Lower leg skin (tissue), 3 donors: ENCODE measurements around the gene UCP2.

Experiments used
- POLR2A ChIP-seq, 2 donors: fragments of 450-650 bp; IDR thresholded peaks; one replicate each; pipeline ENCODE4 v1.6.1; 2016 to 2017; ENCODE audit warnings: antibody characterized with exemption in 2 of 2, mild to moderate bottlenecking in 1 of 2, moderate library complexity in 1 of 2
- TF ChIP-seq, protein P1 (sequence below), 3 donors: fragments of 450-650 bp; IDR thresholded peaks; one replicate each; pipeline ENCODE4 v1.5.1; 2016; ENCODE audit warnings: antibody characterized with exemption in 3 of 3, mild to moderate bottlenecking in 3 of 3, moderate library complexity in 2 of 3

DNA sequence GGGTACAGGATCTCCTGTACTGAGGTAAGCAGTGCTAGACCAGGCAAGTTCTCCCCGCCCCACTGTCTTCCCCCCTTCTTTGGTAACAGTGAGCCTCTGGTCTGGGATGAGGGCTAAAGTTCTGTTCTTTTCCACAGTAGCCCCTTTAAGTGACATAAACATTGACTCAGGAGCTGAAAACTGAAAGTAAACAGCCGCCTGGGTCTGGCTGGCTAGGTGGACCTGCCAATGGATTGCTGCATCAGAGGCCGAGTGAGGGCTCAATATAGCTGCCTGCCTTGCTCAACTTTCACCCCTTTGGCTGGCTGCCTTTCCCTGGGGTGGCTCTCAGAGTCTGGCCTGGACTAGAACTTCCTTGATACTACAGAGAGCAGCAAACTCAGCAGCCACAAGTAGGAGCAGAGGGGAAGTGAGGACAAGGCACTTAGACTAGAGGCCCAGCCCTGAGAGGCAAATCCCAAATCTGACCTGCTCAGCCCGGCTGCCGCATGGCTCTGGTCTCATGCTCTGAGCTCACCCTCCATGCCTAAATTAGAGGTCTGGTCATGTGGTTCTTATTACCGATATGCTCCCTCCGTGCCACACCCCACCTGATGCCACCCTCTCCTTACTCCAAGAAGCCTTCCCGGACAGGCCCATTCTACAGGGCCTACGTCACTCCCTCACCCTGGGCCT is 35.8 kb upstream of the UCP2 start:
- TF ChIP-seq, protein P1, sequence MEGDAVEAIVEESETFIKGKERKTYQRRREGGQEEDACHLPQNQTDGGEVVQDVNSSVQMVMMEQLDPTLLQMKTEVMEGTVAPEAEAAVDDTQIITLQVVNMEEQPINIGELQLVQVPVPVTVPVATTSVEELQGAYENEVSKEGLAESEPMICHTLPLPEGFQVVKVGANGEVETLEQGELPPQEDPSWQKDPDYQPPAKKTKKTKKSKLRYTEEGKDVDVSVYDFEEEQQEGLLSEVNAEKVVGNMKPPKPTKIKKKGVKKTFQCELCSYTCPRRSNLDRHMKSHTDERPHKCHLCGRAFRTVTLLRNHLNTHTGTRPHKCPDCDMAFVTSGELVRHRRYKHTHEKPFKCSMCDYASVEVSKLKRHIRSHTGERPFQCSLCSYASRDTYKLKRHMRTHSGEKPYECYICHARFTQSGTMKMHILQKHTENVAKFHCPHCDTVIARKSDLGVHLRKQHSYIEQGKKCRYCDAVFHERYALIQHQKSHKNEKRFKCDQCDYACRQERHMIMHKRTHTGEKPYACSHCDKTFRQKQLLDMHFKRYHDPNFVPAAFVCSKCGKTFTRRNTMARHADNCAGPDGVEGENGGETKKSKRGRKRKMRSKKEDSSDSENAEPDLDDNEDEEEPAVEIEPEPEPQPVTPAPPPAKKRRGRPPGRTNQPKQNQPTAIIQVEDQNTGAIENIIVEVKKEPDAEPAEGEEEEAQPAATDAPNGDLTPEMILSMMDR (IDR thresholded peaks at IDR 0.05), result no peak
- no peak for TF ChIP-seq POLR2A (IDR thresholded peaks at IDR 0.05)
